RWPE2 (cell line): Measurements from ENCODE around the gene CLCN3.

Experiments used
- ATAC-seq: fragments of 200-7000 bp; cut with Tn5 transposase; 3 replicates; pipeline ENCODE4 v1.9.1; 2021; ENCODE audit warnings: low read depth
- DNase-seq: peaks from one replicate; pipeline ENCODE4 v3.0.0-alpha.2; 2020; ENCODE audit warnings: low spot score
- H3K27ac ChIP-seq: fragments of 450-650 bp; 2 replicates; pipeline ENCODE4 v1.5.1; 2017; ENCODE audit warnings: mild to moderate bottlenecking; ENCODE audit not compliant: poor library complexity, severe bottlenecking
- H3K27me3 ChIP-seq: fragments of 250-450 bp; sonication (Bioruptor Pico); 2 replicates; pipeline ENCODE4 v1.5.1; 2021; ENCODE audit warnings: mild to moderate bottlenecking, moderate library complexity; ENCODE audit not compliant: insufficient read depth, poor library complexity, severe bottlenecking
- H3K36me3 ChIP-seq: fragments of 250-450 bp; sonication (Bioruptor Pico); 2 replicates; pipeline ENCODE4 v1.5.1; 2020; ENCODE audit warnings: low read depth, mild to moderate bottlenecking, moderate library complexity
- H3K4me1 ChIP-seq: fragments of 250-450 bp; sonication (Bioruptor Pico); 2 replicates; pipeline ENCODE4 v1.5.1; 2021; ENCODE audit warnings: mild to moderate bottlenecking, moderate library complexity; ENCODE audit not compliant: insufficient read depth, poor library complexity, severe bottlenecking
- H3K4me3 ChIP-seq: fragments of 250-450 bp; sonication (Bioruptor Pico); 2 replicates; pipeline ENCODE4 v1.5.1; 2021; ENCODE audit warnings: mild to moderate bottlenecking, moderate library complexity; ENCODE audit not compliant: severe bottlenecking
- H3K9me3 ChIP-seq: fragments of 250-450 bp; sonication (Bioruptor Pico); 2 replicates; pipeline ENCODE4 v1.5.1; 2021; ENCODE audit warnings: mild to moderate bottlenecking, moderate library complexity; ENCODE audit not compliant: severe bottlenecking
- CTCF ChIP-seq: fragments of 450-650 bp; IDR thresholded peaks from one replicate; pipeline ENCODE4 v1.5.1; 2017; ENCODE audit warnings: mild to moderate bottlenecking, moderate library complexity; ENCODE audit not compliant: poor library complexity, severe bottlenecking

The CLCN3 gene

DNA sequence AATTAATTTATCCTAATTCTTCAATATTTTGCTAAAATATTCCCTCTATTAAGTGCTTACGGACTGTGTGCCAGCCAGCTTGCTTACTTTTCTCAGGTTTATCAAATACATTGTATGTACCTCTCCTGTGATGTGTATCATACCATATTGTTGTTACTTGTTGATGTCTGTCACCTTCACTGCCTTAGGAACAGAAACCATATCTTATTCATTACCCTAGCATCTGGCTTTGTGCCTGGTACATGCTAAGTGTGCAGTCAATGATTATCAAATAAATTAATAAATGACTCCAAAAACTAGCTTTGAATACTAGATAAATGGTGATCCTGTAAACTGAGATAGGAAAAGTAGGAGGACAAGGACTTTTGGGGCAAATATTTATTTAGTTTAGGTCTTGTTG lies 6.9 kb downstream of the CLCN3 start:
- H3K36me3 ChIP-seq: no peaks in the 10 kb centered on the region
- no peak for TF ChIP-seq CTCF
- DNase-seq (no peak), ATAC-seq (no peak)
- no peak overlapping the region for H3K4me3 ChIP-seq
- no peak overlapping the region for H3K27ac ChIP-seq
- H3K9me3 ChIP-seq: no peaks in the 10 kb centered on the region
- H3K27me3 ChIP-seq: no peaks in the 10 kb centered on the region
- H3K4me1 ChIP-seq: peaks cover 9% of the 10 kb centered on the region

GRCh38 chr4:169628579-169628978 lies 8.2 kb downstream of the CLCN3 start:
- Histone ChIP-seq H3K4me1 (no peaks in the 10 kb centered on the region), H3K27me3 (no peaks in the 10 kb centered on the region), H3K27ac (no peak overlapping the region), H3K9me3 (no peaks in the 10 kb centered on the region), H3K36me3 (no peaks in the 10 kb centered on the region), H3K4me3 (no peak overlapping the region)
- TF ChIP-seq CTCF: no peak
- ATAC-seq (no peak), DNase-seq (no peak)

- H3K36me3 ChIP-seq: 0 out of 2 replicates have a peak, but pooled peaks cover 3% of the 10 kb centered on the region
- DNase-seq: no peak
- no peak for ATAC-seq
- TF ChIP-seq CTCF: no peak
- H3K4me1 ChIP-seq: peaks cover 13% of the 10 kb centered on the region
- H3K27me3 ChIP-seq: no peaks in the 10 kb centered on the region
- no peak overlapping the region for H3K4me3 ChIP-seq
- no peaks in the 10 kb centered on the region for H3K9me3 ChIP-seq
- no peak overlapping the region for H3K27ac ChIP-seq
Measured at GRCh38 chr4:169630069-169630468, 9.7 kb downstream of the CLCN3 start.

- Histone ChIP-seq H3K27ac (no peak overlapping the region), H3K4me1 (peaks cover 15% of the 10 kb centered on the region), H3K36me3 (peaks cover 17% of the 10 kb centered on the region), H3K9me3 (no peaks in the 10 kb centered on the region), H3K27me3 (no peaks in the 10 kb centered on the region), H3K4me3 (no peak overlapping the region)
- no peak for TF ChIP-seq CTCF
- DNase-seq (no peak), ATAC-seq (no peak)
Measured at GRCh38 chr4:169632896-169633295, 12.5 kb downstream of the CLCN3 start.

- H3K27me3 ChIP-seq: no peaks in the 10 kb centered on the region
- TF ChIP-seq CTCF: no peak
- peaks cover 22% of the 10 kb centered on the region for H3K36me3 ChIP-seq
- H3K9me3 ChIP-seq: no peaks in the 10 kb centered on the region
- DNase-seq: no peak
- no peak overlapping the region for H3K27ac ChIP-seq
- peak; percentile 59 for ATAC-seq
- no peak overlapping the region for H3K4me3 ChIP-seq
- peaks cover 15% of the 10 kb centered on the region for H3K4me1 ChIP-seq
Measured at GRCh38 chr4:169634975-169635374, 14.6 kb downstream of the CLCN3 start.
